Stimulated activated CD8-positive, alpha-beta memory T cell treated with anti-CD3 and anti-CD28 coated beads, Interleukin-4, amount 100 ng/mL, for 4 hours (primary cell): Measurements from ENCODE around the gene STX4.

Source experiments
- DNase-seq, 2 donors: peaks; one replicate each; pipeline ENCODE4 v3.0.0-alpha.2; 2020; ENCODE audit warnings: low read depth in 2 of 2, low spot score in 1 of 2

Gene STX4

GRCh38 chr16:31063843-31064611 is 30.7 kb downstream of the STX4 start:
- DNase-seq: no peak

GRCh38 chr16:31064882-31065461 is 31.6 kb downstream of the STX4 start:
- no peak for DNase-seq

GRCh38 chr16:31067342-31067741 is 34.0 kb downstream of the STX4 start:
- DNase-seq: no peak

GRCh38 chr16:31071861-31072260 is 38.5 kb downstream of the STX4 start:
- no peak for DNase-seq

- no peak for DNase-seq
Observed at GRCh38 chr16:31072540-31073141, 39.3 kb downstream of the STX4 start.

GRCh38 chr16:31073142-31073969 is 40.0 kb downstream of the STX4 start:
- peak; percentile 76 to 77 for DNase-seq

- DNase-seq: peak; percentile 97 to 98
Observed at GRCh38 chr16:31073970-31074813, 40.8 kb downstream of the STX4 start, which contains the start of the genes ZNF646 and ZNF668. TSS of gene ZNF646 (plus strand) at chr16:31074422. CDS start at chr16:31076325, 1,903 bp downstream. TSS of gene ZNF668 (minus strand) at chr16:31074240. CDS start at chr16:31064459, 9,781 bp downstream.

- no peak for DNase-seq
Observed at GRCh38 chr16:31074814-31075183, 41.4 kb downstream of the STX4 start.

GRCh38 chr16:31076319-31076718 is 43.0 kb downstream of the STX4 start:
- DNase-seq: no peak

GRCh38 chr16:31077024-31077423 is 43.7 kb downstream of the STX4 start:
- DNase-seq: no peak

GRCh38 chr16:31077592-31078396 is 44.4 kb downstream of the STX4 start:
- DNase-seq: no peak

- no peak for DNase-seq
Observed at GRCh38 chr16:31078597-31079341, 45.4 kb downstream of the STX4 start.

GRCh38 chr16:31079342-31079944 is 46.1 kb downstream of the STX4 start:
- no peak for DNase-seq

GRCh38 chr16:31080035-31080629 is 46.8 kb downstream of the STX4 start:
- DNase-seq: no peak

GRCh38 chr16:31080756-31081419 is 47.5 kb downstream of the STX4 start:
- DNase-seq: no peak

GRCh38 chr16:31081428-31082351 is 48.3 kb downstream of the STX4 start:
- no peak for DNase-seq
